ENCODE measurements around the gene CPSF6. TPM values are rescaled to one million over a fixed set of nuclear protein-coding genes. Genes with fewer than 3 reads are reported as not detected.

The CPSF6 gene
- total and polyA plus RNA-seq, 2 of the 8 experiments (the other 6 are each of a cell fraction or from before 2014, with no cell fraction given), result 92.7 to 167 TPM

DNA sequence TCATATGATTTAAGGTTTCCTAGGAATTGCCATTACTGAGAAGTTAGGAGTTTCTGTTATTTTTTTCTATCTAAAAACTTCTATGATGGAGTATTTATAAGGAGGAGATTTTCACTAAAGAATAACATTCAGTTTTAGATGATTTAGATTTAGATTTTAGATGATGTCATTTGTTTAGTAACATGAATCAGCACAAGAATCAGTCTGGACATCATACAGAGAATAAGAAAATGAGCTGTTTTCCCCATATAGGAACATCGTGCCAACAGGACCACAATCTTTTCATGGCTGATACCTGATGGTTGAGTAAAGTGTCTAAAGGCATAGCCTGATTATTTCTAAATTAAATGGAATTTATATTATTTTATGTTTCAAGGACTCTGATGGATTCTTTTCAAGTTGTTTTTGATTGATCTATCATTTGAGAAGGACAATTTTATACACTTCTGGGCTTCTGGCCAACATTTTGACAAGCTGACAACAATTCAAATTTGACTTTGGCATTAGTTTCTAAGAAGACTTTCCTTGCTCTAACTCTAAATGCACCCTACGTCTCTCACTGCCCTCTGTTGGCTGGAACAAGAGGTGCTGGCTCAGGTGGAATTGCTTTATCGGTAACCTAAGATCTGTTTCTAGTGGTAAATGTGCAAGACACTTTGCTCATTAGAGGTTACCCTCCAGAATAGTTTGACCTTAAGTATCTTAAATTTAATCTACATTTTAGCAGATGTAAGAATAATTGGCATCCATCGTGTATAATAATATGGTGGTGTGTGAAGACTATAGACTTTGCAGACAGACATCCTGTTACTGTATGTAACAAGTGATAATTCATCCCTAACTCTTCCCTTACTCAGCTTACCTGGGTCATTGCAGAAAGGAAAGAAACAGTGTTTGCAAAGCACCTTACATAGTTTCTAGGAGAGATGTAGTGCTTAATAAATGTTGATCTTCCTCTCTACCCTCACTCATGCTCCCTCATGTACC, 42.8 kb upstream of the CPSF6 start:
- Histone ChIP-seq H3K23me2 (ENCODE audit: low read depth, low read length) (no peaks in the 10 kb centered on the region), H3K27ac (ENCODE audit: low read depth, low read length) (no peak overlapping the region), H3K14ac (ENCODE audit: insufficient read length) (no peak overlapping the region), H3K36me3 (ENCODE audit: control insufficient read depth in 2 of 4, insufficient read depth in 4 of 4, low read length in 3 of 4) (no peaks in the 10 kb centered on the region), H3K27me3 (replicated peaks in 1 of 4; ENCODE audit: control insufficient read depth in 3 of 4, extremely low read depth in 1 of 4, insufficient read depth in 3 of 4, low read length in 3 of 4) (no peaks in the 10 kb centered on the region), H2AFZ (ENCODE audit: low read length) (no peak overlapping the region), H3K4me1 (replicated peaks in 1 of 4; ENCODE audit: control insufficient read depth in 3 of 4, insufficient read depth in 4 of 4, low read length in 3 of 4) (no peaks in the 10 kb centered on the region), H3K23ac (ENCODE audit: insufficient read length) (no peak overlapping the region), H3K4ac (replicated peaks; ENCODE audit: insufficient read length, low read depth, low read length) (no peak overlapping the region), H4K91ac (replicated peaks; ENCODE audit: insufficient read length, low read length) (no peak overlapping the region), H3K56ac (replicated peaks; ENCODE audit: insufficient read length, low read depth, low read length) (no peak overlapping the region), H3K79me2 (ENCODE audit: control insufficient read depth in 1 of 2, insufficient read depth in 2 of 2, low read length in 2 of 2) (no peaks in the 10 kb centered on the region), H2BK20ac (ENCODE audit: low read length) (no peak overlapping the region), H2AK5ac (ENCODE audit: low read depth, low read length) (no peak overlapping the region), H3K18ac (ENCODE audit: extremely low read depth, low read length) (no peak overlapping the region), H4K5ac (ENCODE audit: insufficient read length, low read depth, low read length) (no peak overlapping the region), H2BK15ac (ENCODE audit: low read length) (no peak overlapping the region), H3K4me2 (ENCODE audit: insufficient read depth in 1 of 2, low read depth in 2 of 2, low read length in 2 of 2) (no peak overlapping the region), H2BK5ac (ENCODE audit: low read depth, low read length) (no peak overlapping the region), H4K20me1 (replicated peaks in 1 of 2; ENCODE audit: control insufficient read depth in 1 of 2, insufficient read depth in 2 of 2, low read length in 2 of 2) (no peaks in the 10 kb centered on the region), H3K4me3 (ENCODE audit: extremely low read depth in 1 of 4, insufficient read depth in 2 of 4, low read depth in 3 of 4, low read length in 4 of 4) (no peak overlapping the region), H4K8ac (ENCODE audit: extremely low read depth, insufficient read depth, low read length) (no peak overlapping the region), H3K79me1 (ENCODE audit: low read depth, low read length) (no peaks in the 10 kb centered on the region), H2BK12ac (ENCODE audit: low read depth, low read length) (no peak overlapping the region), H3K9ac (replicated peaks in 1 of 4; ENCODE audit: extremely low read depth in 1 of 4, low read depth in 3 of 4, low read length in 3 of 4) (no peak overlapping the region), H2BK120ac (replicated peaks; ENCODE audit: low read depth, low read length) (no peak overlapping the region), H3K9me3 (ENCODE audit: insufficient read depth in 2 of 2, low read depth in 1 of 2, low read length in 1 of 2) (peaks cover 32 to 45% of the 10 kb centered on the region in 2 experiments)
- FAIRE-seq, result no peak
- CTCF ChIA-PET (ENCODE audit: partially characterized antibody), result interaction anchor here (1.1 to 2.1 kb wide), 6 partner anchors 12 to 54 kb away, joined by 3 to 7 read pairs (median 5); no protein-coding TSS in a partner anchor
- no peak for DNase-seq (ENCODE audit: low read depth in 1 of 2, low spot score in 2 of 2)
- WGBS, 2 experiments (ENCODE audit: extremely low coverage in 1 of 2, insufficient coverage in 1 of 2, insufficient read length in 1 of 2, insufficient replicate concordance in 2 of 2, low coverage in 1 of 2, low lambda C conversion rate in 2 of 2, missing lambda C conversion rate in 1 of 2), result 86% methylated on average over 4 of the region's 4 CpGs; no CpG with 5 or more reads in 1 of the 2 experiments
- POLR2A ChIA-PET (ENCODE audit: partially characterized antibody), result no interaction called here
- TF ChIP-seq, protein P1, sequence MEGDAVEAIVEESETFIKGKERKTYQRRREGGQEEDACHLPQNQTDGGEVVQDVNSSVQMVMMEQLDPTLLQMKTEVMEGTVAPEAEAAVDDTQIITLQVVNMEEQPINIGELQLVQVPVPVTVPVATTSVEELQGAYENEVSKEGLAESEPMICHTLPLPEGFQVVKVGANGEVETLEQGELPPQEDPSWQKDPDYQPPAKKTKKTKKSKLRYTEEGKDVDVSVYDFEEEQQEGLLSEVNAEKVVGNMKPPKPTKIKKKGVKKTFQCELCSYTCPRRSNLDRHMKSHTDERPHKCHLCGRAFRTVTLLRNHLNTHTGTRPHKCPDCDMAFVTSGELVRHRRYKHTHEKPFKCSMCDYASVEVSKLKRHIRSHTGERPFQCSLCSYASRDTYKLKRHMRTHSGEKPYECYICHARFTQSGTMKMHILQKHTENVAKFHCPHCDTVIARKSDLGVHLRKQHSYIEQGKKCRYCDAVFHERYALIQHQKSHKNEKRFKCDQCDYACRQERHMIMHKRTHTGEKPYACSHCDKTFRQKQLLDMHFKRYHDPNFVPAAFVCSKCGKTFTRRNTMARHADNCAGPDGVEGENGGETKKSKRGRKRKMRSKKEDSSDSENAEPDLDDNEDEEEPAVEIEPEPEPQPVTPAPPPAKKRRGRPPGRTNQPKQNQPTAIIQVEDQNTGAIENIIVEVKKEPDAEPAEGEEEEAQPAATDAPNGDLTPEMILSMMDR (IDR thresholded peaks at IDR 0.05; ENCODE audit: control extremely low read depth in 1 of 3, insufficient read depth in 1 of 3, low read depth in 1 of 3, low read length in 3 of 3), result peak; percentile 6 to 51 (median 36)
- TF ChIP-seq MAFK (IDR thresholded peaks at IDR 0.05; ENCODE audit: low read depth, low read length) (no peak), ASH2L (IDR thresholded peaks at IDR 0.05; ENCODE audit: low read length) (no peak), GABPA (IDR thresholded peaks at IDR 0.05; ENCODE audit: borderline replicate concordance, insufficient read depth, low read length) (no peak), GTF2F1 (IDR thresholded peaks at IDR 0.05; ENCODE audit: borderline replicate concordance, low read depth, low read length) (no peak), RAD21 (IDR thresholded peaks at IDR 0.05 in 1 of 2, conservative IDR thresholded peaks at IDR 0.05 in 1 of 2; ENCODE audit: low read depth in 2 of 2, low read length in 2 of 2) (peak; percentile 42 to 53)
